CD4-positive, alpha-beta T cell (primary cell): ENCODE measurements around the gene RPAP3. TPM values are rescaled to one million over a fixed set of nuclear protein-coding genes. Genes with fewer than 3 reads are reported as not detected.

Experiments
- ATAC-seq: fragments of 200-7000 bp; cut with Tn5 transposase; one replicate; pipeline ENCODE4 v1.10.0; 2022; ENCODE audit warnings: mild to moderate bottlenecking; ENCODE audit not compliant: poor library complexity
- CTCF ChIA-PET: fragments of 350-600 bp; sonication (Branson Sonifier 250); formaldehyde crosslinking; loops from one replicate; lab custom pipeline; 2021; ENCODE audit warnings: antibody characterized with exemption, inconsistent platforms; lab: Charles Lee
- POLR2A ChIA-PET: fragments of 350-600 bp; sonication (Branson Sonifier 250); formaldehyde crosslinking; loops from one replicate; lab custom pipeline; 2021; ENCODE audit warnings: antibody characterized with exemption, inconsistent platforms; lab: Charles Lee
- DNase-seq, 14 experiments: peaks; one replicate each; pipeline ENCODE4 v3.0.0-alpha.2; 2013 to 2020; ENCODE audit warnings: mixed read lengths in 2 of 14
- H3K27ac ChIP-seq, 2 donors: one replicate each; pipeline versions ENCODE4 v1.5.1 to v1.7.0; 2013; ENCODE audit warnings: low read length in 2 of 2, low read depth in 1 of 2, mild to moderate bottlenecking in 1 of 2
- H3K27me3 ChIP-seq, 2 experiments: 1 replicate in 1 of 2; 2 replicates in 1 of 2; pipeline versions ENCODE4 v1.6.1 to v1.7.0; 2013; ENCODE audit warnings: low read length in 2 of 2, control low read depth in 1 of 2, mild to moderate bottlenecking in 1 of 2, moderate library complexity in 1 of 2; ENCODE audit not compliant: insufficient read depth in 2 of 2, control insufficient read depth in 1 of 2
- H3K36me3 ChIP-seq: one replicate; pipeline ENCODE4 v1.6.1; 2013; ENCODE audit warnings: low read length, control low read depth; ENCODE audit not compliant: insufficient read depth
- H3K4me1 ChIP-seq: one replicate; pipeline ENCODE4 v1.6.1; 2013; ENCODE audit warnings: low read length, control low read depth; ENCODE audit not compliant: insufficient read depth
- H3K4me3 ChIP-seq: one replicate; pipeline ENCODE4 v1.5.1; 2013; ENCODE audit warnings: mild to moderate bottlenecking, low read length, moderate library complexity
- H3K9me3 ChIP-seq, 2 experiments: 1 replicate in 1 of 2; 2 replicates in 1 of 2; pipeline versions ENCODE4 v1.6.1 to v1.7.0; 2013; ENCODE audit warnings: low read length in 2 of 2, mild to moderate bottlenecking in 2 of 2, control low read depth in 1 of 2, moderate library complexity in 1 of 2; ENCODE audit not compliant: control insufficient read depth in 1 of 2, insufficient read depth in 1 of 2
- H3K27ac Mint-ChIP-seq: one replicate; pipeline ENCODE4 v1.8.0; 2020; ENCODE audit warnings: mixed read lengths
- H3K27me3 Mint-ChIP-seq: one replicate; pipeline ENCODE4 v1.8.0; 2021; ENCODE audit warnings: mixed read lengths
- H3K36me3 Mint-ChIP-seq: one replicate; pipeline ENCODE4 v1.8.0; 2021; ENCODE audit warnings: low read depth, mixed read lengths
- H3K4me1 Mint-ChIP-seq: one replicate; pipeline ENCODE4 v1.8.0; 2021; ENCODE audit warnings: low read depth, mixed read lengths
- H3K4me3 Mint-ChIP-seq: one replicate; pipeline ENCODE4 v1.8.0; 2020; ENCODE audit warnings: mild to moderate bottlenecking, mixed read lengths
- H3K9me3 Mint-ChIP-seq: one replicate; pipeline ENCODE4 v1.8.0; 2020; ENCODE audit warnings: mixed read lengths
- intact Hi-C, 2 experiments: fragments of 100-400 bp; cut with DNase I in 1 of 2; cut with micrococcal nuclease in 1 of 2; formaldehyde crosslinking; loops; one replicate each; pipeline versions ENCODE4 v1.15.1 to v1.9.0; 2023 to 2025; cut with DNase I, micrococcal nuclease
- total RNA-seq, 174 experiments: library from RNA in 2 of 174; stranded (reverse) in 2 of 174; gene quantifications; one replicate each; pipeline ENCODE4 v1.2.3 and lab custom pipeline; 2021 to 2026
- TF ChIP-seq, protein P1 (sequence below): fragments of 200-600 bp; IDR thresholded peaks from one replicate; pipeline ENCODE4 v1.8.0; 2022; ENCODE audit warnings: antibody characterized with exemption, mild to moderate bottlenecking

The RPAP3 gene
- total RNA-seq, 2 experiments from 2014 or later = 24.6 to 26.4 TPM

DNA sequence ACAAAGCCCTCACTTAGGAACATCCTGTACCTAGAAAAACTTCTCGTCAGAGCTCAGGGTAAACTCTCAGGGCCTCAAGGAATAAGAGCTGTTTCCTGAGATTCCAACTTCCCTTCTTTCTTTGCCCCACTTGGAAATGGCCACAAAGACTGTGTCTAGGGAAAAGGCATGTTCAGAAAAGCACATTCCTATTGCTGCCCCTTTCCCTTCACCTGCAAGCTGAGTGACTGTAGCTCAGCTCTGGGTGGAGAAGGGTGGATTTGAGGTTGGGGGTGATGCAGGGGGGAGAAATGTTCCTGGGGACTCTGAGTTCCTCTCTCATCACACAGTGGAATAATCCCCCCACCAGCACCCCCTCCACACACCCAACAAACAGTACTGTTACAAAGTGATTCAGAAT, 12.7 kb upstream of the RPAP3 start:
- no peaks in the 10 kb centered on the region for H3K9me3 Mint-ChIP-seq
- H3K36me3 ChIP-seq = no peaks in the 10 kb centered on the region
- no peak overlapping the region for H3K4me3 ChIP-seq
- H3K9me3 ChIP-seq = no peaks in the 10 kb centered on the region
- POLR2A ChIA-PET = interaction anchor here (1.2 to 1.9 kb wide), 3 partner anchors 11 to 89 kb away, joined by 3 to 4 read pairs (median 3); no protein-coding TSS in a partner anchor
- CTCF ChIA-PET = interaction anchor here (1.1 to 2.7 kb wide), 3 partner anchors 48 to 121 kb away, joined by 5 to 8 read pairs (median 5); no protein-coding TSS in a partner anchor
- no peaks in the 10 kb centered on the region for H3K27me3 Mint-ChIP-seq
- DNase-seq (no peak), ATAC-seq (no peak)
- intact Hi-C loops = loop anchor here (5.0 to 10.0 kb wide), 5 partner anchors 229 to 896 kb away; partner anchors contain the start of genes TMEM106C (in 1 of the 2) and ZNF641 (in 1 of the 2)
- H3K4me1 Mint-ChIP-seq = peaks cover 36% of the 10 kb centered on the region
- no peaks in the 10 kb centered on the region for H3K27me3 ChIP-seq
- peaks cover 37% of the 10 kb centered on the region for H3K4me1 ChIP-seq
- TF ChIP-seq, protein P1, sequence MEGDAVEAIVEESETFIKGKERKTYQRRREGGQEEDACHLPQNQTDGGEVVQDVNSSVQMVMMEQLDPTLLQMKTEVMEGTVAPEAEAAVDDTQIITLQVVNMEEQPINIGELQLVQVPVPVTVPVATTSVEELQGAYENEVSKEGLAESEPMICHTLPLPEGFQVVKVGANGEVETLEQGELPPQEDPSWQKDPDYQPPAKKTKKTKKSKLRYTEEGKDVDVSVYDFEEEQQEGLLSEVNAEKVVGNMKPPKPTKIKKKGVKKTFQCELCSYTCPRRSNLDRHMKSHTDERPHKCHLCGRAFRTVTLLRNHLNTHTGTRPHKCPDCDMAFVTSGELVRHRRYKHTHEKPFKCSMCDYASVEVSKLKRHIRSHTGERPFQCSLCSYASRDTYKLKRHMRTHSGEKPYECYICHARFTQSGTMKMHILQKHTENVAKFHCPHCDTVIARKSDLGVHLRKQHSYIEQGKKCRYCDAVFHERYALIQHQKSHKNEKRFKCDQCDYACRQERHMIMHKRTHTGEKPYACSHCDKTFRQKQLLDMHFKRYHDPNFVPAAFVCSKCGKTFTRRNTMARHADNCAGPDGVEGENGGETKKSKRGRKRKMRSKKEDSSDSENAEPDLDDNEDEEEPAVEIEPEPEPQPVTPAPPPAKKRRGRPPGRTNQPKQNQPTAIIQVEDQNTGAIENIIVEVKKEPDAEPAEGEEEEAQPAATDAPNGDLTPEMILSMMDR = no peak
- no peak overlapping the region for H3K4me3 Mint-ChIP-seq
- H3K27ac Mint-ChIP-seq = peak overlapping the region; percentile 89
- no peak overlapping the region for H3K27ac ChIP-seq
- H3K36me3 Mint-ChIP-seq = no peaks in the 10 kb centered on the region

DNA sequence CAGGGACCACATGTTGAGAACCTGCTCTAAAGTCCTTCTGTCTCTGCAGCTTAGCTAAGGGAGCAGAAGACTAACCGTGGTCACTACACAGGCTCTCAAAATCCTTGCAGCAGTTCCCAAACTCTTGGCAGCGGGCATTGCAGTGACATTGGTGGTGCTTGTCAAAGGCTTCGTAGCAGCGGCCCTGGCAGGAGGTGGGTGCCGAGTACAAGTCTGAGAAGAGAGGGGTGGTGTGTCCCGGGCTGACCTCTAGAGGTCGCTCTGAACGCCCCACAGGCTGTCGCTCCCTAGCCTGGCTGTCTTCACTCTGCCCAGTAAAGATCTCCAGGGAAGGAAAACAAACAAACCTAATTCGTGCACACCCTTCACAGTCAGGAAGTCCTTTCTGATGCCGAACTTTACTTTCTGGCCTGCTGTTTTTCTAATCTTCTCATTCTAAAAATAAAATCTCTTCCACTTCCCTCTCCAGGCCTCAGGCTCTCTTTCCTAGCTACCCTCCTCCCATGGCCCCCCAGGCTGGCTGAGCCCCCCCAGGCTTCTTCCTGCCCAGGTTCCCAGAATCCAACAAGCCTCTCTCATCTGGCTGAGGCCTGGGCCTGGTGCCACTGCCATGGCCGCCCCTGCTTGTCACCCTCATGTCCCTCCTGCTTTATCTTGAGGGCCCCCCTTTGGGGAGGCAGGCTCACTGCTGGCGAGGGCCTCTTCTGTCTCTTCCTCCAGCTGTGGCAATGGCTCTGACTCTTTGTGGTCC, 11.8 kb upstream of the RPAP3 start:
- Mint-ChIP-seq H3K9me3 (no peaks in the 10 kb centered on the region), H3K36me3 (no peaks in the 10 kb centered on the region), H3K4me3 (peak overlapping the region; percentile 16), H3K27me3 (no peaks in the 10 kb centered on the region), H3K4me1 (peaks cover 36% of the 10 kb centered on the region), H3K27ac (peak overlapping the region; percentile 89)
- TF ChIP-seq, protein P1 = peak; percentile 62
- CTCF ChIA-PET = interaction anchor here (0.8 to 2.7 kb wide), 7 partner anchors 11 to 121 kb away, joined by 3 to 8 read pairs (median 3); partner anchors contain the start of gene RPAP3
- Histone ChIP-seq H3K4me3 (no peak overlapping the region), H3K27ac (no peak overlapping the region), H3K9me3 (no peaks in the 10 kb centered on the region), H3K4me1 (peaks cover 37% of the 10 kb centered on the region), H3K27me3 (no peaks in the 10 kb centered on the region), H3K36me3 (no peaks in the 10 kb centered on the region)
- ATAC-seq = peak; percentile 94
- intact Hi-C loops = loop anchor here (5.0 to 10.0 kb wide), 5 partner anchors 230 to 897 kb away; partner anchors contain the start of genes TMEM106C (in 1 of the 2) and ZNF641 (in 1 of the 2)
- peak; percentile 26 to 85 (median 52) for DNase-seq
- POLR2A ChIA-PET = interaction anchor here (0.6 to 1.9 kb wide), 6 partner anchors 10 to 703 kb away, joined by 3 to 4 read pairs (median 3); no protein-coding TSS in a partner anchor

DNA sequence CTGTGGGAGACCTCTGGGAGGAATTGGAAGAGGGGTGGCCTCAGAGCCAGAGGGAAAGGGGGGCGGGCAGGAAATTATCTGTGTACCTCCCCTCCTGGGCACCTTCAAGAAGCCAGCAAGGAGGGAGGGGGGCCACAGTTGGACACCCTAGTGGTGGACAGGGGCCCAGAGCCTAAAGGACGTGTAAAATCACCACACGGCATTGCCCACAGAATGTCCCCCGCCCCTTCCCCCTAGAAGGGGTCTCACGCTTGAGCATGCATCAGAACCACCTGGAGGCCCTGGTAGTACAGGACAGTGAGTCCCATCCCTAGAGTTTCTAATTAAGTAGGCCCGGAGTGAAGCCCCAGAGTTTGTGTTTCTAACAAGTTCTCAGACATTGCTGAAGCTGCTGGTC, 11.2 kb upstream of the RPAP3 start:
- H3K36me3 Mint-ChIP-seq = no peaks in the 10 kb centered on the region
- ChIA-PET CTCF (interaction anchor here (0.8 to 2.7 kb wide), 6 partner anchors 11 to 122 kb away, joined by 3 to 8 read pairs (median 3); partner anchors contain the start of gene RPAP3), POLR2A (interaction anchor here (0.6 to 0.9 kb wide), 2 partner anchors 12 to 96 kb away, joined by 3 read pairs; no protein-coding TSS in a partner anchor)
- DNase-seq (no peak), ATAC-seq (no peak)
- H3K27me3 Mint-ChIP-seq = no peaks in the 10 kb centered on the region
- Histone ChIP-seq H3K4me3 (no peak overlapping the region), H3K9me3 (no peaks in the 10 kb centered on the region), H3K36me3 (no peaks in the 10 kb centered on the region), H3K27me3 (no peaks in the 10 kb centered on the region), H3K4me1 (peaks cover 37% of the 10 kb centered on the region), H3K27ac (no peak overlapping the region)
- peak overlapping the region; percentile 89 for H3K27ac Mint-ChIP-seq
- intact Hi-C loops = loop anchor here (5.0 to 10.0 kb wide), 5 partner anchors 230 to 898 kb away; partner anchors contain the start of genes TMEM106C (in 1 of the 2) and ZNF641 (in 1 of the 2)
- TF ChIP-seq, protein P1 = no peak
- H3K4me1 Mint-ChIP-seq = peaks cover 35% of the 10 kb centered on the region
- no peak overlapping the region for H3K4me3 Mint-ChIP-seq
- H3K9me3 Mint-ChIP-seq = no peaks in the 10 kb centered on the region
